Astrocyte of the spinal cord (primary cell): ENCODE measurements around the gene CCDC59.

ENCODE experiments used
- DNase-seq: peaks from one replicate; pipeline ENCODE4 v3.0.0; 2011; ENCODE audit warnings: low read depth, low spot score
- H3K4me3 ChIP-seq: 2 replicates; pipeline ENCODE4 v1.5.1; 2011; ENCODE audit warnings: low read depth, mild to moderate bottlenecking, low read length, moderate library complexity
- in situ Hi-C: cut with HindIII; loops from 2 replicates; pipeline ENCODE4 v1.10.0; 2017; ENCODE audit warnings: low sequenced_read_pairs
- TF ChIP-seq, protein P1 (sequence below): IDR thresholded peaks from 2 replicates; pipeline ENCODE4 v1.5.1; 2012; ENCODE audit warnings: low read depth, mild to moderate bottlenecking, low read length, inconsistent platforms

The CCDC59 gene

DNA sequence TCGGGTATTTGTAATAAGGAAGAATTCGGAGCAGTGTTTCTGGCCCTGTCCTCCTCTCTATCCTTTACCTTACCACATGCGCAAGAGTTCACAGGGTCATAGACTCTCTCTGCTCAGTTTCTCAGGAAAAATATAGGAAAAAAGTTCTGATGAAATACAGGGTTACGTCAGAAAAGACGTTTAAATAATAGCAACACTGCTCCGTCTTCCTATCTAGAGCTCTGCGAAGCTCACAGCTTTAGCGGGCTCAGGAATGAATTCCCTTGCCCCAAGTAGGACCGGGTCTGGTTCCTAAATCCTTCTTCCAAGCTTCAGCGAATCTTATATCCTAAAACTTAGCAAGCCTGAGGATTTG, 365 bp downstream of the CCDC59 start:
- TF ChIP-seq, protein P1, sequence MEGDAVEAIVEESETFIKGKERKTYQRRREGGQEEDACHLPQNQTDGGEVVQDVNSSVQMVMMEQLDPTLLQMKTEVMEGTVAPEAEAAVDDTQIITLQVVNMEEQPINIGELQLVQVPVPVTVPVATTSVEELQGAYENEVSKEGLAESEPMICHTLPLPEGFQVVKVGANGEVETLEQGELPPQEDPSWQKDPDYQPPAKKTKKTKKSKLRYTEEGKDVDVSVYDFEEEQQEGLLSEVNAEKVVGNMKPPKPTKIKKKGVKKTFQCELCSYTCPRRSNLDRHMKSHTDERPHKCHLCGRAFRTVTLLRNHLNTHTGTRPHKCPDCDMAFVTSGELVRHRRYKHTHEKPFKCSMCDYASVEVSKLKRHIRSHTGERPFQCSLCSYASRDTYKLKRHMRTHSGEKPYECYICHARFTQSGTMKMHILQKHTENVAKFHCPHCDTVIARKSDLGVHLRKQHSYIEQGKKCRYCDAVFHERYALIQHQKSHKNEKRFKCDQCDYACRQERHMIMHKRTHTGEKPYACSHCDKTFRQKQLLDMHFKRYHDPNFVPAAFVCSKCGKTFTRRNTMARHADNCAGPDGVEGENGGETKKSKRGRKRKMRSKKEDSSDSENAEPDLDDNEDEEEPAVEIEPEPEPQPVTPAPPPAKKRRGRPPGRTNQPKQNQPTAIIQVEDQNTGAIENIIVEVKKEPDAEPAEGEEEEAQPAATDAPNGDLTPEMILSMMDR = no peak
- peak overlapping the region; percentile 97 for H3K4me3 ChIP-seq
- in situ Hi-C loops = no loop called here
- DNase-seq = no peak

DNA sequence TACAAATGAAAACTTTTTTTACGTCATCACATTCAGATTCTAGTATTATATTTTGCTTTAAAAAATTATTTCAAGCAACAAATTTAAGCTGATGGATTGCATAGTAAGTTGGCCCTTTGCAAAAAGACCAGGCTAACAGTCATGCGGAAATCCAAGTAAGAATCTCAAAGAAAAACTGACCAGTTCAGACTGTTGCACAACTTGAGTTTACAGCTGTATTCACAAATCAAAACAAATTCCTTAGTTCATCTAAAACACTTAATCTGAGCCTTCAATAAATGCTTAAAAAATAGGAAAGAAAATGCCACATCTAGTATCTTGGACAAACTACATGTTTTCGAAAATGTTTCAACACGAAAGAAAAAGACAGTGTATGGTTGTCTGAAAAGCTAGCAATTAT, 847 bp downstream of the CCDC59 start:
- H3K4me3 ChIP-seq = peak overlapping the region; percentile 97
- DNase-seq = no peak
- in situ Hi-C loops = no loop called here
- TF ChIP-seq, protein P1 = no peak

DNA sequence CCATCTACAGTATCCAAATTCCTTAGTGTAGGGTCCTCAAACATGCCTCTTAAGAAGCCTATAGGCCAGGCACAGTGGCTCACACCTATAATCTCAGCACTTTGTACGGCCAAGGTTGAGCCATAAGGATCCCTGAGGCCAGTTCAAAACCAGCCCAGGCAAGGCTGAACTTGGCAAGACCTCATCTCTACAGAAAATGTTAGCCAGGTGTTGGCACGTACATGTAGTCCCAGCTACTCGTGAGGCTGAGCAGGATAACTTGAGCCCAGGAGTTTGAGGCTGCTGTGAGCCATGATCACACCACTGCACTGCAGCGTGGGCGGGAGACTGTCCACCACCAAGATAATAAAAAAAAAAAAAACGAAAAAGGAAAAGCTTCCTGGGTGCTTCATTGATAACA, 6.8 kb downstream of the CCDC59 start:
- in situ Hi-C loops = no loop called here
- TF ChIP-seq, protein P1 = no peak

DNA sequence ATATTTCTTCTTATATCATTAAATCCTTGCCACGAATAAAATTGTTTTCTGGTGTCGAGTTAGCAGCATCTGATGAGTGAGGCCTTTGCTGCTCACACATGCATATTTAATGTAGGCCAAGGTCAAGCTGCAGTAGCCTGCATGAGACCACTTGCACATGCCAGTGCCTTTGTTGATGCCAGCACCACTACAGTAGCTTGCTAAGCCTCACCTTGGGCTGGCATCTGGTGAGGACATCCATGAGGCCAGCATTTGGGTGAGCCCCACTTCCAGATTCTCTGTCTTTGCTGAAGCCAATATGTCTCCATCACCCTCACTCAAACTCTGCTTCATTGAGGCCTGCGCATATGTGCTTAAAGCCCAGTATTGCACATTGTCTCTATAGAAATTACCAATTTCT, 8.0 kb downstream of the CCDC59 start:
- in situ Hi-C loops = no loop called here
- TF ChIP-seq, protein P1 = no peak
- no peak overlapping the region for H3K4me3 ChIP-seq
- DNase-seq = no peak

More for the DNA sequence above, 6.8 kb downstream of the CCDC59 start:
- DNase-seq = no peak
- no peak overlapping the region for H3K4me3 ChIP-seq

DNA sequence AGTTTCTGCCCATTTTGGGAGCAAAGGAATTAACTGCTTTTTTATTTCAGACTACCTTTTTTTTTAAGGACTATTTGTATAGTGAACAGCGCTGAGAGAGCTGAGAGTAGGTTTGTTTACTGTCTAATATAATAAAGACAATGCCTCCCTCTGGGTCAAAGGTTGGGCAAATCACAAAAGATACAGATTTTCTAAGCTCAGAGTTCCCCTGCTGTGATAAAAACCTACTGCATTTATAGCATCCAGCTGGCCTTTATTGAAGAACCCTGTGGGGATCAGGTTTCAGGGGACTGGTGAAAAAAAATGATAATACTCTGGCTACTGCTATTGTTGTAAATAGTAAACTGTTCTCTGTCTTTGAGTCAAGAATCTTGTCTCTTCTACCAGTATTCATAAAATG, 28.7 kb downstream of the CCDC59 start:
- no peak overlapping the region for H3K4me3 ChIP-seq
- TF ChIP-seq, protein P1 = no peak
- in situ Hi-C loops = no loop called here
- no peak for DNase-seq

DNA sequence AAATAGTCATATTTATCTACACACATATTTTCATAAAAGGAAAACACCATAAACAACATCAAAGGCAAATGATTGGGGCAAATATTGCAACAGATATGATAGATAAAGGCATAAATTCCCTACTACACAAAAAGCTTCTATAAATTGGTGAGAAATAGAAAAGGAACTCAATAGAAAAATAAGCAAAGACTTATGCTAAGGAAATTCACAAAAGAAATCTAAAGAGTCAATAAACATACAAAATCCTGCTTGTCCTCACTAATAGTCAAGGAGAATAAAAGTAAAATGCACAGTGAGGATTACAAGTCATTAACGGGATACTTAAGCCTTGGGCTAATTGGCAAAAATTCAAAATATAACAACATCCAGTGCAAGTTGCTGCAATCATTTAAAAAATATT, 30.3 kb downstream of the CCDC59 start:
- TF ChIP-seq, protein P1 = no peak
- DNase-seq = no peak
- in situ Hi-C loops = no loop called here
- H3K4me3 ChIP-seq = no peak overlapping the region

DNA sequence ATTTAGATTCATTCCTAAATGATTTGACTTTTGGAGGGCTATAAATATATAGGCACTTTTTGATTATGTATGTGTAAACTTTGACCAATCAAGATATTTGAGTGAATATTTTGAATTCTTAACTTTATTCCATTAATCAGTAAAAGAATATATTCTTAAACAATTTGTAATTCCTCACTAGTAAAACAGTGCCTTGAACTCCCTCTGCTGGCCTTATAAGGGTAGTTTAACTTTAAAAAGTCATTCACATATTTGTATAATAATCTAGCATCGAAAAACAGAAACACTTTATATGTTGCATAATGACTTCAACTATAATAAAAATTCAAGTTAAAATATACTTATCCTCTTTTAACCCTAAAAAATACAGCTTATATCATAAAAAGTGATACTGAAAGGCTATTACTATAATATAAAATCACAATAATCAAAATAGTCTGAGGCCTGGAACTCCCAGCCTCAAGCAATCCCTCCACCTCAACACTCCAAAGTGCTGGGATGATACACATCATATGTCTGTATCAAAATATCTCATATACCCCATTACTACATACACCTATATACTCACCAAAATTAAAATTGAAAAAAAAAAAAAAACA, 31.2 kb downstream of the CCDC59 start:
- TF ChIP-seq, protein P1 = peak; percentile 45
- in situ Hi-C loops = no loop called here
- DNase-seq = peak; percentile 46

More for the DNA sequence above, 31.2 kb downstream of the CCDC59 start:
- H3K4me3 ChIP-seq = no peak overlapping the region
